Hepatocyte (in vitro differentiated cells): Measurements from ENCODE around the gene SOAT2. TPM values are rescaled to one million over a fixed set of nuclear protein-coding genes. Genes with fewer than 3 reads are reported as not detected.

Experiments
- DNase-seq: peaks from one replicate; pipeline ENCODE4 v3.0.0-alpha.2; 2016; ENCODE audit warnings: low spot score
- H2AFZ ChIP-seq: fragments of 200-600 bp; sonication (generic); 2 replicates; pipeline ENCODE4 v1.6.0; 2016; ENCODE audit warnings: antibody characterized with exemption, mild to moderate bottlenecking
- H3K27ac ChIP-seq: fragments of 200-600 bp; sonication (generic); 2 replicates; pipeline ENCODE4 v1.5.1; 2016; ENCODE audit warnings: mild to moderate bottlenecking
- H3K27me3 ChIP-seq: fragments of 200-600 bp; sonication (generic); 2 replicates; pipeline ENCODE4 v1.6.1; 2016
- H3K36me3 ChIP-seq: fragments of 200-600 bp; sonication (generic); replicated peaks from 2 replicates; pipeline ENCODE4 v1.5.1; 2016; ENCODE audit warnings: low read depth; ENCODE audit not compliant: insufficient read depth
- H3K4me1 ChIP-seq: fragments of 200-600 bp; sonication (generic); 2 replicates; pipeline ENCODE4 v1.5.1; 2016; ENCODE audit warnings: mild to moderate bottlenecking, moderate library complexity; ENCODE audit not compliant: insufficient read depth
- H3K4me2 ChIP-seq: fragments of 200-600 bp; sonication (generic); 2 replicates; pipeline ENCODE4 v1.6.0; 2016
- H3K4me3 ChIP-seq: fragments of 200-600 bp; sonication (generic); 2 replicates; pipeline ENCODE4 v1.5.1; 2016; ENCODE audit warnings: mild to moderate bottlenecking
- H3K79me2 ChIP-seq: fragments of 200-600 bp; sonication (generic); 2 replicates; pipeline ENCODE4 v1.6.0; 2017; ENCODE audit warnings: mild to moderate bottlenecking
- H3K9me2 ChIP-seq: fragments of 200-600 bp; sonication (generic); replicated peaks from 2 replicates; pipeline ENCODE4 v1.6.0; 2017; ENCODE audit warnings: mild to moderate bottlenecking; ENCODE audit not compliant: insufficient read depth
- H3K9me3 ChIP-seq: fragments of 200-600 bp; sonication (generic); 2 replicates; pipeline ENCODE4 v1.5.1; 2016; ENCODE audit warnings: low read depth, mild to moderate bottlenecking
- H4K20me1 ChIP-seq: fragments of 200-600 bp; sonication (generic); 2 replicates; pipeline ENCODE4 v1.6.0; 2016; ENCODE audit warnings: mild to moderate bottlenecking; ENCODE audit not compliant: insufficient read depth, poor library complexity, severe bottlenecking
- CTCF ChIP-seq: fragments of 200-600 bp; sonication (generic); IDR thresholded peaks from 2 replicates; pipeline ENCODE4 v1.5.1; 2016; ENCODE audit warnings: antibody characterized with exemption, mild to moderate bottlenecking; ENCODE audit not compliant: poor library complexity
- EZH2 ChIP-seq: fragments of 200-600 bp; sonication (generic); IDR thresholded peaks from 2 replicates; pipeline ENCODE4 v1.6.1; 2016; ENCODE audit warnings: antibody characterized with exemption, mild to moderate bottlenecking, borderline replicate concordance
- EZH2phosphoT487 ChIP-seq: fragments of 200-600 bp; sonication (generic); IDR thresholded peaks from one replicate; pipeline ENCODE4 v1.6.1; 2018; ENCODE audit warnings: antibody characterized with exemption, mild to moderate bottlenecking, low read depth, moderate library complexity; ENCODE audit not compliant: unreplicated experiment, severe bottlenecking
- WGBS: methylation state at CpG from one replicate; pipeline ENCODE4 v1.1.6; 2016; ENCODE audit warnings: low lambda C conversion rate; ENCODE audit errors: missing lambda C conversion rate; 5-methylcytosine and 5-hydroxymethylcytosine counted together
- polyA plus RNA-seq: library from polyadenylated mRNA; unstranded; fragments of >200 nt; fragmentation: Nextera tagmentation; extraction: Ambion mirVana; gene quantifications from 2 replicates; pipeline ENCODE4 v1.2.1, GENCODE V29; 2016
- total RNA-seq: library from RNA; depleted of rRNA; stranded (reverse); fragments of >200 nt; gene quantifications from 2 replicates; pipeline ENCODE4 v1.2.3, GENCODE V29; 2014

SOAT2 gene
- total and polyA plus RNA-seq, 2 experiments from 2014 or later, result 21.8 to 29.4 TPM

GRCh38 chr12:53128780-53129569 lies 25.7 kb downstream of the SOAT2 start:
- Histone ChIP-seq H3K27ac (no peak overlapping the region), H3K4me3 (no peak overlapping the region), H3K36me3 (no peaks in the 10 kb centered on the region), H3K27me3 (no peaks in the 10 kb centered on the region), H3K4me2 (no peak overlapping the region), H4K20me1 (no peaks in the 10 kb centered on the region), H3K9me2 (no peaks in the 10 kb centered on the region), H3K79me2 (no peaks in the 10 kb centered on the region), H3K4me1 (no peaks in the 10 kb centered on the region), H2AFZ (no peak overlapping the region), H3K9me3 (no peaks in the 10 kb centered on the region)
- DNase-seq, result no peak
- TF ChIP-seq EZH2 (no peak), CTCF (no peak), EZH2phosphoT487 (no peak)
- 82% methylated on average over 10 of the region's 10 CpGs for WGBS

- no peaks in the 10 kb centered on the region for H3K27me3 ChIP-seq
- H3K4me1 ChIP-seq, result no peaks in the 10 kb centered on the region
- H3K27ac ChIP-seq, result no peak overlapping the region
- H3K79me2 ChIP-seq, result no peaks in the 10 kb centered on the region
- no peaks in the 10 kb centered on the region for H4K20me1 ChIP-seq
- no peaks in the 10 kb centered on the region for H3K9me3 ChIP-seq
- no peak overlapping the region for H2AFZ ChIP-seq
- no peak for DNase-seq
- no peak overlapping the region for H3K4me2 ChIP-seq
- no peak for TF ChIP-seq CTCF
- TF ChIP-seq EZH2phosphoT487, result no peak
- TF ChIP-seq EZH2, result no peak
- no peaks in the 10 kb centered on the region for H3K9me2 ChIP-seq
- H3K36me3 ChIP-seq, result no peaks in the 10 kb centered on the region
- H3K4me3 ChIP-seq, result no peak overlapping the region
- WGBS, result 64% methylated on average over 2 of the region's 2 CpGs
Measured at GRCh38 chr12:53131844-53132243, 28.6 kb downstream of the SOAT2 start.

GRCh38 chr12:53133722-53134121 lies 30.4 kb downstream of the SOAT2 start:
- H3K4me2 ChIP-seq, result no peak overlapping the region
- no peak for TF ChIP-seq CTCF
- no peaks in the 10 kb centered on the region for H3K4me1 ChIP-seq
- H3K79me2 ChIP-seq, result no peaks in the 10 kb centered on the region
- H3K9me2 ChIP-seq, result no peaks in the 10 kb centered on the region
- H3K4me3 ChIP-seq, result no peak overlapping the region
- H3K9me3 ChIP-seq, result no peaks in the 10 kb centered on the region
- H3K27me3 ChIP-seq, result no peaks in the 10 kb centered on the region
- H4K20me1 ChIP-seq, result no peaks in the 10 kb centered on the region
- no peak overlapping the region for H3K27ac ChIP-seq
- no peak overlapping the region for H2AFZ ChIP-seq
- WGBS, result 91% methylated on average over 3 of the region's 3 CpGs
- no peaks in the 10 kb centered on the region for H3K36me3 ChIP-seq
- DNase-seq, result no peak
